NCI-H1105 (cell line): Measurements from ENCODE around the gene LGALS9.
"Not testable (repeated sequence)": the region's sequence is repeated elsewhere in the genome, so short reads cannot be mapped to it uniquely, and the experiment has no call there.

Experiments used
- DNase-seq: peaks from one replicate; lab custom pipeline; 2025; lab: John Stamatoyannopoulos, UW

The LGALS9 gene

GRCh38 chr17:27654136-27654535 lies 23.1 kb downstream of the LGALS9 start:
- no peak for DNase-seq

DNA sequence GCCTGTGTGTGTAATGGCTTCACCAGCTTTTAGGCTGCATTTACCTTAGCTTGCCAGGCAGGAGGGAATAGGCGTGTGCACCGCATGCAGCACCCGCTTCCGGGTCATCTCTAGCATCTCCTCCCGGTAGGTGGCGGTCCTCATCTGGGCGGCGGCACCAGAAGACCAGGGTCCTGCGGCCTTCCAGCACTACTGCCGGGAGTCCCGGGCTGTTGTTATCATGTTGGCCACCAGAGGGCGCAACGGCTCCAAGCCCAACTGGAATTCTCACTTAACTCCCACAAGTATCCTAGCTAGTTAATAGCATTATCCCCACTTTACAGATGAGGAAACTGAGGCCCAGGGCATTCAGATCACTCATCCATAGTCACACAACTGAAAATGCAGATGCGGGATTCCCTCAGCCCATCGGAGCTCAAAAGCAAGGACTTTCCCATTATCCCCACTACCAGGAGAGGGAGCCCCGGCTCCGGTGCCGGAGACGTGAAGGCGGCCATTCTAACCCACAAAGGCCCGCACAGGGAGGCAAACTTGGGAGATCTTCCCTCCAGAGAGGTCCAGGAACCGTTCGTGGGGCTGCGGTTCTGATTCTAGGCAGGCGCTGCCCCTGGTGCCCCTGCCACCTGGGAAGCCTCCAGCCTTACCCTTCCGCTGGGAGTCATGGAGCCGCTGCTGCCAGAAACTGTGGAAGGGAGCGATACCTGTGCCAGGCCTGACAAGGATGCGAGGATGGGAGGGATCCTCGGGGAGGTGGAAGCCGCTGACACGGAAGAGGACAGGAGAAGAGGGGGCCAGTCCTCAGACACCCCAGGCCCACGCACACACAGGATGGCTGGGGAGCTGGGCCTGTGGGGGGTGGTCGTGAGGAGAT lies 23.9 kb downstream of the LGALS9 start:
- DNase-seq, result peak; percentile 18

- not testable (repeated sequence) for DNase-seq
Observed at GRCh38 chr17:27655525-27656111, 24.6 kb downstream of the LGALS9 start.

DNA sequence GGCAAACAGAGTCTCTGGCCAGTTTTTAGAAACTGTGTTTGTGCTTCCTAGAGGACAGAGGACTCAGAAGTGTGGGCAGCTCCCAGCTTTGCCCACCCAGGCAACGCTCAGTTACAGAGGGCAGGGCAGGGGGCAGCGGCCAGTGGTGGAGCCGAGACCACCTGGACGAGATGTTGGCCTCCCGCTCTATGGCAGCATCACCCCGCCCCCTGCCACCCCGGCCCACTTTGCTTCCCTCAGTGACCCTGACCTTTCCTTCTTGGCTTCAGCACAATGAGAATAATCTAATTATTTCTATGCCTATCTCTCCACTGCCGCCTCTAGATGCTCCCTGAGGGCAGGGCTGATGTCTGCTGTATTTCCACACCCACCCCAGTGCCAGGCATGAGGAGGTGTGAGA lies 25.6 kb downstream of the LGALS9 start:
- DNase-seq, result not testable (repeated sequence)

GRCh38 chr17:27657620-27658019 lies 26.6 kb downstream of the LGALS9 start:
- DNase-seq, result no peak

DNA sequence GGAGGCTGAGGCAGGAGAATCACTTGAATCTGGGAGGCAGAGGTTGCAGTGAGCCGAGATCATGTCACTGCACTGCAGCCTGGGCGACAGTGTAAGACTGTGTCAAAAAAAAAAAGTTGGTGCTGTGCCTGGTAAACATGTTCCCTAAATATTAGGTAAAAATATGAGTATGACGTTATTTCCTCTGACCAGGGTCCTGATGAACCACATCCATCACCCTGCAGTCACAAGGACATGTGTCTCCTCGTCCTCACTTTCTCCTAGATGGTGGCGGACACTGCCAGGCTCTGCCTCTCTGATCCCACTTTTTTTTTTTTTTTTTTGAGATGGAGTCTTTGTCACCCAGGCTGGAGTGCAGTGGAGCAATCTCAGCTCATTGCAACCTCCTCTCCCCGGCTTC lies 28.7 kb downstream of the LGALS9 start:
- DNase-seq, result no peak

GRCh38 chr17:27660436-27660835 lies 29.4 kb downstream of the LGALS9 start:
- DNase-seq, result no peak

DNA sequence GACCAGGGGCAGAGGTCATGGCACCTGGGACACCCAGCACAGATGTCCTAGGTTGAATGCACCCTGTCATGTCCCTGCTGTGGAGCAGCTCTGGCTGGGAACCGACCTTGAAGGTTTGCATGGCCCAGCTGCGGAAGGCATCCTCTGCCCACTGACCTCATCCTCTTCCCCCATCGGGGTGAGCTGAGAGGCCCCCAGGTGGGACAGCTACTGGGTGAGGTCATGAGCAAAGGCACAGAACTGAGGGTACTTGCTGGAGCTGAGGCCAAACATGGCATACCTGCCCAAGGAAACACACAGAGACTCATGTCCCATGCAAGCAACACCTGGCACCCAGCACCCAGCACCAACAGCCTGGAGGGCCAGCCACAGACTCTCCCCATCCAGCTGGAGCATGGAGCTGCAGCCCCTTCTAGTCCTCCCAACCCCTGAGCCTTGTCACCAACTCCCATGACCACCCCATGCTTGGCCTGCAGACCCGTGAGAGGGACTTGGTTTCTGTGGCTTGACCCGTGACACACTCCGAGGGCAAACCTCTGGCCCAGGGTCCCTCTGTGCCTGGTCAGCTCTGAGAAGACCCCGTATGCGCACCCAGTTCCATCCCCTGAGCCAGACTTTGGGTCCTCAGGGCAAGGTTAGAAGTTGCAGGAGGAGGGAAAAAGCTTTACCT lies 33.1 kb downstream of the LGALS9 start:
- DNase-seq, result no peak

- no peak for DNase-seq
Observed at GRCh38 chr17:27664606-27664965, 33.6 kb downstream of the LGALS9 start.

DNA sequence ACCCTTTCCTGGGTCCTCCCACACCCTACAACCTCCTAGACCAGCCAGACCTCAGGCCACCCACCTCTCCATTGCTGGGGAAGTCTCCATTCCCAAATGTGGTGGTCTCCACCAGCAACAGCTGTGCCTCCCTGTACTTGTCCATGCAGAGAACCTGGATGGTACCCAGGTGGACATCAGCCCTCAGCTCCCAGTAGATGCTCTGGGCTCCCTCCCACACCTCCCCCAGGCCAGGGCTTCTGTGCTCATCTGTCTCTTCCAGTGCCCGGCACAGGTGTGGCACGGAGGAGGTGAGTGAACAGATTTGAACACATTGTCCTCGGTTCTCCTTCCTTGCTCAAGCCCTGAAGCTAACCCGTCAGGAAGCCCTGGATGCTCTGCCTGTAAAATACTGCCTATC lies 34.6 kb downstream of the LGALS9 start:
- no peak for DNase-seq

GRCh38 chr17:27666270-27666669 lies 35.3 kb downstream of the LGALS9 start:
- not testable (repeated sequence) for DNase-seq

DNA sequence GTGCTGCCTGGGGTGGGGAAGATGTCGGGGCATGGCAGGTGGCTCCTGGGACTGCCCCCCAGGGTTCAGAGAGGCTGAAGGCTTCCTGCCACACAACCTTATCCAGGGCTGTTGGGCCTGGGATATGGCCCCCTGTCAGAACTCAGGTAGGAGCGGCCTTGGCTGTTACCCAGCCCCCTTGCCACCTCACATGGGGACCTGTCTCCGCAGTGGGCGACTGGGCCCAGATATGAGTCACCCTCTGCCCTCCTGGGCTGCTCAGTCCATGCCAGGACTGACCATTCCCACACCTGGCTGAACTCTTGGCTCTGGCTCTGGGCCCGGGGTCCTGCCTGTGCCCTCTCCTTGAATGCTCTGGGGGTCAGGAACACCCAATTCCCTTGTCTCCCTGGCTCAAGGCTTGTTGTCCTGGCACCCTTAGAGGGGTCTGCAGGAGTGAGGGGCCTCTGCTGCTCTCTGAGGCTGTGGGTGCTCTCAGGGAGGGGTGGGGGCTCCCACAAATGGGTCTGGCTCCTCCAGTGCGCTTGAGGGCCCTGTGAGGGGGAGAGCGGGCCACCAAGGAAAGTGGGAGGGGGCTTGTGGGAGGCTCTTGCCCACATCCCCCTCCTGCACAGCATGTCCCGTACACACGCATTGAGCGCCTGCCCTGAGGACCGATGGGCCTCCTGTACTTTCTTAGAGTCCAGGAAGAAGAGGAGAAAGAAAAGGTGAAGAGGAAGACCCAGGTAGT lies 36.0 kb downstream of the LGALS9 start:
- DNase-seq, result no peak

DNA sequence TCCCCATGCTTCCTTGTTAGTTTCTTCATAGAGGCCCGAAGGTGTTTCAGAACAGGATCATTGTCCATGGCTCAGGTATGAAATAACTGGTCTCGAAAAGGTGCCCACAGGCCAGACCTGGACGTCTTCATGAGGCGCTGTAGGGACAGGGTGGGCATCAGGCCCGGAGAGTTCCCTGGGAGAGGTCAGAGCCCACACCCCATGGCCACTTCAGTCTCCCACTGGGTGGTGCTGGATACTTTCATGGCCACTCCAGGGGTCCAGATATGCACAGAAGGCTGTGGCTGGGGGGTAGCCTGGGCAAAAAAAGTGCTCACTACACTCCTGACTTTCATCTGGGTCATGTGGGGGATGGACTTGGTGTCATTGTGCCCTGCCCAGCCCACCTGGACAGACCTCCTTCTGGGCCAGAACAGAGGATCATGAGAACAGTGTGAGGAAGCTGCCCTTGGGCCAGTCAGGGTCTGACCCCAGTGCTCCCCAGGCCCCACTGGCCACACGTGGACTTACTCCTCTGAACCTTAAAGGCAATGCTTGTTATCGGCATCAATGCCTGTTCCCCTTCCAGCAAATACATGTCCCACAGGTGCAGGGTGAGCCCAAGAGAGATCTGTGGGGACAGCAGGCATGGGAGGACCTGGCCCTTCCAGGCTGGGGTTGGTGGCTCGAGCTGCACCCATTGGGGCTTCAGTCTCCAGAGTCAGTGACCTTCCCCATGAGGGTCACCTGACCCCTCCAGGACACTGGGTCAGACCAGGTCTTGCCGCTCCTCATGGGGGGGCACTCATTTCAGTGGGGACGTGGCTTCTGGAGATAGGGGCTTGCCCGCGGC lies 36.9 kb downstream of the LGALS9 start:
- no peak for DNase-seq

DNA sequence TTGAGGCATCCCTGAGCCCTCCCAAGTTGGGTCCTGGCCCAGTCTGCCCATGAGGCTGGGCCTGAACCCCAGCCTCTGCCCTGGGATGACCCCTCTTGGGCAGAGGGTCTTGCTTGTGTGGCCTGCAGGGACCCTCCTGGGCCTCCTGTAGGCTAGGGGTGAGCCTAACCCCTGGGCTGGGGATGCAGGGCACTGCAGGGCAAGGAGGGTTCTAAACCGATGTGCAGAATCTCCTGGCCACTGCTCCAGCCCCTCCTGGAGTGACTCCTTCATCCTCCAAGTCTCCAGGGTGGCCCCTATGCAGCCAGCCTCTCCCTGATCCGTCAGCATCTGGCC lies 37.5 kb downstream of the LGALS9 start:
- no peak for DNase-seq

GRCh38 chr17:27669136-27669535 lies 38.1 kb downstream of the LGALS9 start:
- no peak for DNase-seq

- DNase-seq, result no peak
Observed at GRCh38 chr17:27669850-27670249, 38.9 kb downstream of the LGALS9 start.

DNA sequence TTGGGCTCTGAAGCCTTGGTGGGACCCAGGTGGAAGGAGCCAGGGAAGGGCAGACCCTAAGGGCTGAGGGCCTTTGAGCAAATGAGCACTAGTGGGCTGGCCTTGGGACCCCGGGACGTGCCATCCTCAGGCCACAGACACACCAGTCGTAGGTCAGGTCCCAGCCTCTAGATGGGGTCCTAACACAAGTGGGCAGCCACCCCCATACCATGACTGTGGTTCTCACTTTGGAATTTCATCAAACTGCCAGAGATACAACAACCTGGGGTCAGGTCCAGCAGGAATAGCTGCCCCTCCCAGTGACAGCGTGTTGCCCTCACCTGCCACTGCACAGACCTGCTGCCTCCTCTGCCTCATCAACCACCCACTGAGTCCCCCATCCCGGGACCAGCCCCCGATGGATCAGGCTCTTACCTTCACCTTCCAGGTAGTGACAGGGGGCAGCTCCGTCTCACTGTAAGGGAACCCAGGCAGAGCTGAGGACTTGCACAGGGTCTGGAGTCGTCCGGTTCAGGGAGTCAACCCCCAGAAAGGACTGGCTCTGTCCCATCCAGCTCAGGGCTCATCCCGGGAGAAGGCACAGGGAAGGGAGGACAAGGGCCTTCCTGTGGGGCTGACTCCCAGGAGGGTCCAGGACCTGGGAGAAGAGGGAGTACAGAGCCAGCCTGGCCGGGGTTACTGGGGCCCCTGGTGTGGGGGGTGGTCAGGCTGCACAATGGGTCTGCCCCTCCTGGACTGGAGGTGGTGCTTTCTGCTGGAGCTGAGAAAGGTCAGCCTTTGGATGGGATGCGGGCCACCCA lies 40.0 kb downstream of the LGALS9 start:
- no peak for DNase-seq

DNA sequence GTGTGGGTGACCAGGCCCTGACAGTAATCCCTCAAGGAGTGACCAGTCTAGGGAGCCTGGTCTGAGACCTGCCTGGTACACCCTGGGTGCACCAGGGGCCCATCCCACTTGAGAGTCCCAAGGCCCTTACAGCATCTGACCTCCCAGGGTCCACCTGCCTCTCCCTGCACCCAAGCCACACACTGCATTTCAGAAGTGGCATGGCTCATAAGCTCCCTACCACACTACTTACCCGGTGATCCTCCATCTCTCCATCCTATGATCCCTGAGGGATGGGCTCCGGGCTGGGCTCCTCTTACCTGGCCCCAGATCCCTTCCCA lies 40.6 kb downstream of the LGALS9 start:
- DNase-seq, result no peak

- DNase-seq, result not testable (repeated sequence)
Observed at GRCh38 chr17:27671977-27672480, 41.0 kb downstream of the LGALS9 start.

- DNase-seq, result no peak
Observed at GRCh38 chr17:27674335-27674734, 43.3 kb downstream of the LGALS9 start.

DNA sequence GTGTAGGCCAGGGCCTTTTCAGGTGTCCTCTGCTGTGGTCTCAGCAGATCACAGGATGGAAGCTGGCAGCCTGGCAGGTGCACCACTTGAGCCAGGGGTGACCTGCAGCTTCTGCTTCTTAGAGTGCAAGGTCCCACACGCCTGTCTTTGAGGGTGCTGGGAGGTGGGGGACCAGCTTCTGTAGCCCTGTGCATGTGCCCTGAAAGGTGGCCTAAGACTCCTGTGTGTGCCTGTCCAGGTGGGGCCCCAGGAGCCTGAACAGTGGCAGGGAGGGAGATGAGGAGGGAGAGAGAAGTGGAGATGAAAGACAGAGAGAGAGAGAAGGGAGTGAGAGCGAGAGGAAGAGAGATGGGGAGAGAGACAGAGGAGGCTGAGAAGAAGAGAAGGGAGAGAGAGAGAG lies 46.2 kb downstream of the LGALS9 start:
- DNase-seq, result no peak
